ENCODE measurements around the gene CRK. TPM values are rescaled to one million over a fixed set of nuclear protein-coding genes. Genes with fewer than 3 reads are reported as not detected.
"Not testable (repeated sequence)": the region's sequence is repeated elsewhere in the genome, so short reads cannot be mapped to it uniquely, and the experiment has no call there.

The CRK gene
- total RNA-seq, 1 experiment from 2014 or later, result 87.1 TPM

DNA sequence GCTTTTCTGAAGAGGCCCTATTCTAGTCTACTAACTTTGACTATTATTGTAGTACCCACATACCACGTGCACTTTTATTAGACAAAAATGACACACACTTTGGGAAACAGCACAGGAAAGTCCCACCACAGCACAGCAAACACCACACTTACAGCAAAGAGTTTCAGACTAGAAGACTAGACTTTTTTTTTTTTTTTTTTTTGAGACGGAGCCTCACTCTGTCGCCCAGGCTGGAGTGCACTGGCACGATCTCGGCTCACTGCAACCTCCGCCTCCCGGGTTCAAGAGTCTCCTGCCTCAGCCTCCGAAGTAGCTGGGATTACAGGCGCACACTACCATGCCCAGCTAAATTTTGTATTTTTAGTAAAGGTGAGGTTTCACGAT, 76.1 kb downstream of the CRK start:
- in situ Hi-C loops (cut with HindIII; ENCODE audit: low pct_unique_long_range_greater_than_20kb, low sequenced_read_pairs), result no loop called here
- DNase-seq (ENCODE audit: low read depth, low spot score), result peak; percentile 85

DNA sequence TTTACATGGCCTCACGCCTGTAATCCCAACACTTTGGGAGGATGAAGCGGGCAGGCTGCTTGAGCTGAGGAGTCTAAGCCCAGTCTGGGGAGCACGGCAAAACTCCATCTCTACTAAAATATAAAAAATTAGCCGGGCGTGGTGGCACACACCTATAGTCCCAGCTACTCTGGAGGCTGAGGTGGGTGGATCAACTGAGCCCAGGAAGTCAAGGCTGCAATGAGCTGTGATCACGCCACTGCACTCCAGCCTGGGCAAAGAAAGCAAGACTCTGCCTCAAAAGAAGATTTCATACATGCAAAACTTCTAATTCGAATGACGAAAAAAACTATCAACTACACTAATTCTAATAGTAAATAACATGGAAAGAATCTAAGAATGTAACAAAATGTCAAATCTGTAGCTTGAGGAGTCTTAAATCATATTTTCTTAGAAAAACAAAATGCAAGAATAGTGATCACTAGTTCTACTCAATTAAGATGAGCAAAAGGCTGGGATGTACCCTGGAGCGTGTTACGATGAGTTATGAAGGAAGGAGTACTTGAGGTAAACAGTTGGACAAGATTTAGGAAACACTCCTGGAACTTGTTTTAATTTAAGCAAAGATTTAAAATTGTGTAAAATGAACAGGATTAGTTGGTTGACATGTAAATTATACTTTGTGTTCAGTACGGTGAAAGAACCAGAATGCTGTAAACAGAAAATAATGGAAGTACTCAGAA, 76.7 kb downstream of the CRK start:
- no peak for DNase-seq (ENCODE audit: low read depth, low spot score)
- in situ Hi-C loops (cut with HindIII; ENCODE audit: low pct_unique_long_range_greater_than_20kb, low sequenced_read_pairs), result no loop called here

DNA sequence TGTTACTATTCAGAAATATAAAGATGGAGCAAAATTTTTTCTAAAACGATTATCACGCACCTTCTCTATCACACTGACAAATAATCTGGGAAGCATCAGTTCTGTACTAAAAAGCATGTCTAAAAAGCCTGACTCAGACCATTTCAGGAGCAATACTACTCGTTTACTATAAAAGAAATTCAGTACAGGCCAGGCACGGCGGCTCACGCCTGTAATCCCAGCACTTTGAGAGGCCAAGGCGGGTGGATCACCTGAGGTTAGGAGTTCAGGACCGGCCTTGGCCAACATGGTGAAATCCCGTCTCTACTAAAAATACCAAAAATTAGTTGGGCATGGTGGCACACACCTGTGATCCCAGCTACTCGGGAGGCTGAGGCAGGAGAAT, 77.6 kb downstream of the CRK start:
- DNase-seq (ENCODE audit: low read depth, low spot score); in situ Hi-C loops (cut with HindIII; ENCODE audit: low pct_unique_long_range_greater_than_20kb, low sequenced_read_pairs): not testable (repeated sequence)

DNA sequence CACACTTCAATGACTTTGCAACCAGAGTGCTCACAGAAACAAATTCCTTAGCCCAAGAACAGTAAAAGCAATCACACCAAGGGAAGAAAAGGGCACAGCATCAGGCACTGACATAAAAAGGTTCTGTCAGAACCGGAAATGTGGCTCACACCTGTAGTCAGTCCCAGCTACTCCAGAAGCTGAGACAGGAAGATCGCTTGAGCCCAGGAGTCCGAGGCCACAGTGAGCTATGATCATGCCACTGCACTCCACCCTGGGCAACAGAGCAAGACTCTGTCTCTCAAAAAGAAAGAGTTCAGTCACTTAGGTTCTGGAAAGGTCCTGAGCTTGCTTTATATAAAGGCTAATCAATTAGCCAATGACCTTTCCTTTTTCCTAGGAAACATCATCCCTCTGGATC, 78.7 kb downstream of the CRK start:
- no peak for DNase-seq (ENCODE audit: low read depth, low spot score)

DNA sequence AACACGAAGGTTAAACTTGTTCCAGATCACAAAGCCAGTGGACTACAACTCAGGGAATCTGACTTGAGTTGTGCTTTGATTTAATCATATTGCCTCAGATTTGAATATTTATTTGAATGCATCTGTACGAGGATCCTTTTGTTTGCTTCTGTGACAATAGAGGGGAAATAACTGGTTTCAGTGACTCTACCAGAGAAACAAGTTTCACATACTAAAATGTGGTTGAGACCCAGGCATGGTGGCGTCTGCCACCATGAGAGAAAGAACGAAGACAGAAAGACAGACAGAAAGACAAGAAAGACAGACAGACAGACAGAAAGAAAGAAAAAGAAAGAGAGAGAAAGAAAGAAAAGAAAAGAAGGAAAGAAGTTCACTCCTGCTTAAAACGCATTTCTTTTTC, 80.0 kb downstream of the CRK start:
- no peak for DNase-seq (ENCODE audit: low read depth, low spot score)
- in situ Hi-C loops (cut with HindIII; ENCODE audit: low pct_unique_long_range_greater_than_20kb, low sequenced_read_pairs), result no loop called here

More for the DNA sequence above, 78.7 kb downstream of the CRK start:
- in situ Hi-C loops (cut with HindIII; ENCODE audit: low pct_unique_long_range_greater_than_20kb, low sequenced_read_pairs), result no loop called here

DNA sequence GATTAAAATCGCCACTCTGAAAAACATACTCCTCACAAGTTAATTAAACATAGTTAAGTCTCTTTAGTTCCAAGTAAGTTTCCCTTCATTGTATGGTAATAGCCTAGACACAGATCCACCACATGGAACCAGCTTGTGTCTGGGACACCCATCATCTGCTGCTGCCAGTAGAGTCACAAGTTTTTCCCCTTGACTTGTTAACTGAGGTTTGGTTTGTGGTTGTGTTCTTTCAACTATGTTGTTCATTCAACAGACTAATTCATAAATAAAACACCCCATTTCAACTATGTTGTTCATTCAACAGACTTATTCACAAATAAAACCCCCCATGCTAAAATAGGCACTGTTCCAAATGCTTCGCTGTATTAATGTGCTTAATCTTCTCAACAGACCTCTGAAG, 80.4 kb downstream of the CRK start:
- in situ Hi-C loops (cut with HindIII; ENCODE audit: low pct_unique_long_range_greater_than_20kb, low sequenced_read_pairs), result no loop called here
- no peak for DNase-seq (ENCODE audit: low read depth, low spot score)

DNA sequence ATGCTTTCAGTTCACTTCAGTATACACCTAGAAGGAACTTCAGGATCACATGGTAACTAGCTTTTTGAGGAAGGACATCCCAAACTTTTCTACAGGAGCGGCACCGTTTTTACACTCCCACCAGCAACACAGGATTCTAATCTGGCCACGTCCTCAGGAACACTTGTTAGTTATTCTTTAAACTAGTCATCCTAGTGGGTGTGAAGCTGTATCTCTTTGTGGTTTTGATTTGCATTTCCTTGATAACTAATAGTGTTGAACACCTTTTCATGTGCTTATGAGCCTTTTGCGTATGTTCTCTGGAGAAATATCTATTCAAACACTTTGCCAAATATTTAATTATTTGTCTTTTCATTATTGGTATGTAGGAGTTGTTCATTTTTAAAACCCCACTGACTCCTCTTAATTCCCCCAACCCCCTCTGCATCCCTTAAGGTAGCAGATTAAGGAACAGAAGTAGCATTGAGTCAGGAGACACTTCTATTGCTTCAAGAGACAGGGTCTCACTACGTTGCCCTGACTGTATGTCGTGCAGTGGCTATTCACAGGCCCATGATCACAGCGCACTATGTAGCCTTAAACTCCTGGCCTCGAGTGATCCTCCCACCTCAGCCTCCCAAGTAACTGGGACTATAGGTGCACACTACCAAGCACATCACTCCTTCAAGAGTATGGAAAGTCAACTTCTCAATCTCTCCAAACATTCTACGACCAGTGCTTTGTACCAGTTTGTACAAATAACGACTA, 81.4 kb downstream of the CRK start:
- DNase-seq (ENCODE audit: low read depth, low spot score), result no peak
- in situ Hi-C loops (cut with HindIII; ENCODE audit: low pct_unique_long_range_greater_than_20kb, low sequenced_read_pairs), result no loop called here

DNA sequence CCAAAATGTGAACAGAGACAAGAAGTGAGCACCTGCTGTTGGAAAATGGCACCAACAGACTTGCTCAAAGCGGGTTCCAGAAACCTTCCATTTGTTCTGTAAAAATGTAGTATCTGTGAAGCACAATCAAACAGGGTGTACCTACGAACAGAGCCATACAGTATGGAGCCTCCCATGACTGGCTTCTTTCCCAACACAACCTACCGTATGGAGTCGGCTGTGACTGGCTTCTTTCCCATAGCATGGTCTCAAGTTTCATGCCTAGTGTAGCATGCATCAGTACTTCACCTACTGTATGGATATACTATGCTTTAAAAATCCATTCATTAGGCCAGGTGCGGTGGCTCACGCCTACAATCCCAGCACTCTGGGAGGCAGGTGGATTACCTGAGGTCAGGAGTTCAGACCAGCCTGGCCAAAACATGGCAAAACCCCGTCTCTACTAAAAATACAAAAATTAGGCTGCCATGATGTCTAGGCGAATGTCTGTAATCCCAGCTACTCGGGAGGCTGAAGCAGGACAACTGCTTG, 82.3 kb downstream of the CRK start:
- DNase-seq (ENCODE audit: low read depth, low spot score), result no peak
- in situ Hi-C loops (cut with HindIII; ENCODE audit: low pct_unique_long_range_greater_than_20kb, low sequenced_read_pairs), result no loop called here

DNA sequence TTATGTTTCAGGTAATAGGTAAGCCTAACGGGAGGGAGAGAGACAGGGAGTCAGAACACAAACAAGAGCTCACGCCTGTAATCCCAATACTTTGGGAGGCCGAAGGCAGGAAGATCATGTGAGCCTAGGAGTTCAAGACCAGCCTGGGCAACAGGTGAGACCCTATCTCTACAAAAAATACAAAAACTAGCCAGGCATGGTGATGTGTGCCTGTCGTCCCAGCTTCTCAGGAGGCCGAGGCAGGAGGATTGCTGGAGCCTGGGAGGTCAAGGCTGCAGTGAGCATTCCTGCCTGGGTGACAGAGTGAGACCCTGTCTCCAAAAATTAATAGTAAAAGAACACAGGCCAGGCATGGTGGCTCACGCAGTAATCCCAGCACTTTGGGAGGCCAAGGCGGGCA, 83.4 kb downstream of the CRK start:
- in situ Hi-C loops (cut with HindIII; ENCODE audit: low pct_unique_long_range_greater_than_20kb, low sequenced_read_pairs), result no loop called here
- DNase-seq (ENCODE audit: low read depth, low spot score), result no peak

DNA sequence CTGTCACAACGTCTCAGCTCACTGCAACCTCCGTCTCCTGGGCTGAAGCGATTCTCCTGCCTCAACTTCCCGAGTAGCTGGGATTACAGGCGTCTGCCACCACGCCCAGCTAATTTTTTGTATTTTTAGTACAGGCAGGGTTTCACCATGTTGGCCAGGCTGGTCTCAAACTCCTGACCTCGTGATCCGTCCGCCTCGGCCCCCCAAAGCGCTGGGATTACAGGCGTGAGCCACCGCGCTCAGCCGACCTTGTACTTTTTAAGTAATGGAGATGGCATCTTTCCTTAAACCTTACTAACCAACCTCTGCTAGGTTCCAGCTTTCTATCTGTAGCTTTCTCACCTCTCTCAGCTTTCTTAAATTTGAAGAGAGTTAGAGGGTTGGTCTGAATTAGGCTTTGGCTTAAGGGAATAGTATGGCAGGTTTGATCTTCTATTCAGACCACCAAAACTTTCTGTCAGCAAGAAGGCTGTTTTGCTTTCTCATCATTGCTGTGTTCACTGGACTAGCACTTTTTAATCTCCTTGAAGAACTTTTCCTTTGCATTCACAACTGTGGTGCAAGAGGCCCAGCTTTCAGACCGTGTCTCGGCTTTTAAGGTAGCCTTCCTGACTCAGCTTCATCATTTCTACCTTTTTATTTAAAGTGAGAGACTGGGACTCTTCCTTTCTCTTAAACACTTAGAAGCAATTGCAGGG, 84.0 kb downstream of the CRK start:
- DNase-seq (ENCODE audit: low read depth, low spot score), result no peak
- in situ Hi-C loops (cut with HindIII; ENCODE audit: low pct_unique_long_range_greater_than_20kb, low sequenced_read_pairs), result no loop called here

Other genes with a start within 250 kb of the CRK start
- gene BHLHA9, start 185.8 kb downstream of the CRK start, total RNA-seq (2014; rRNA removed; shearing (Covaris generic)), result not detected in 2 replicates
- not detected in 2 replicates for gene TRARG1, start 176.6 kb downstream of the CRK start, total RNA-seq (2014; rRNA removed; shearing (Covaris generic))
- gene YWHAE, start 56.0 kb downstream of the CRK start, total RNA-seq (2014; rRNA removed; shearing (Covaris generic)), result 244 and 257 TPM in 2 replicates
- gene MYO1C, start 36.5 kb upstream of the CRK start, total RNA-seq (2014; rRNA removed; shearing (Covaris generic)), result 48.6 and 54.6 TPM in 2 replicates
- gene INPP5K, start 60.4 kb upstream of the CRK start, total RNA-seq (2014; rRNA removed; shearing (Covaris generic)), result 33.7 and 41.5 TPM in 2 replicates
- 14.6 and 27.1 TPM in 2 replicates for gene PITPNA, start 106.6 kb upstream of the CRK start, total RNA-seq (2014; rRNA removed; shearing (Covaris generic))
- gene SLC43A2, start 172.6 kb upstream of the CRK start, total RNA-seq (2014; rRNA removed; shearing (Covaris generic)), result 2.0 and 3.4 TPM in 2 replicates
- gene SCARF1, start 189.5 kb upstream of the CRK start, total RNA-seq (2014; rRNA removed; shearing (Covaris generic)), result 0.11 and 0.16 TPM in 2 replicates
- 10.4 and 12.1 TPM in 2 replicates for gene RILP, start 193.6 kb upstream of the CRK start, total RNA-seq (2014; rRNA removed; shearing (Covaris generic))
- 62.2 and 67.7 TPM in 2 replicates for gene PRPF8, start 228.6 kb upstream of the CRK start, total RNA-seq (2014; rRNA removed; shearing (Covaris generic))